K562 (cell line): ENCODE results near the gene SRL. TPM values are rescaled to one million over a fixed set of nuclear protein-coding genes. Genes with fewer than 3 reads are reported as not detected.

ENCODE experiments used
- ATAC-seq: fragments of 200-7000 bp; cut with Tn5 transposase; 3 replicates; pipeline ENCODE4 v1.9.1; 2020; ENCODE audit warnings: moderate library complexity
- BruUV-seq: library from RNA; stranded (reverse); fragments of 400-500 nt; replicated peaks from 2 replicates; lab custom pipeline; 2021; lab: Mats Ljungman, UMichigan
- CTCF ChIA-PET: fragments of 300-600 bp; formaldehyde crosslinking; extraction: SDS; loops from one replicate; lab custom pipeline; 2021; ENCODE audit warnings: low intra/inter-chr PET ratio; lab: Yijun Ruan, JAX
- POLR2A ChIA-PET: fragments of 300-600, 350-650 bp; sonication (Branson Sonifier 250); formaldehyde crosslinking; extraction: SDS; loops from one replicate; lab custom pipeline; 2021; ENCODE audit warnings: antibody characterized with exemption, inconsistent platforms; lab: Yijun Ruan, JAX
- DNase-seq, 4 experiments: peaks; one replicate each; pipeline versions ENCODE4 v3.0.0 to v3.0.0-alpha.2; 2011 to 2018; ENCODE audit warnings: low spot score in 3 of 4, mixed read lengths in 3 of 4; ENCODE audit errors: extremely low read depth in 1 of 4
- FAIRE-seq: peaks from 2 replicates; lab custom pipeline; 2011; peaks lifted over from hg19 to GRCh38; lab: Jason Lieb, UNC
- H2AFZ ChIP-seq: 2 replicates; pipeline ENCODE4 v1.6.0; 2011; ENCODE audit warnings: low read depth, low read length, control low read depth, inconsistent platforms
- H3K27ac ChIP-seq: fragments of 200-600 bp; 3 replicates; pipeline ENCODE4 v1.8.0; 2011; ENCODE audit warnings: low read depth, mild to moderate bottlenecking, control low read depth, inconsistent platforms, low read length, moderate library complexity, mixed read lengths; ENCODE audit errors: extremely low read depth
- H3K27me3 ChIP-seq, 2 experiments: fragments of 300-600 bp in 1 of 2; 2 replicates in 1 of 2; 3 replicates in 1 of 2; pipeline versions ENCODE4 v1.6.0 to v1.8.0; 2011; ENCODE audit warnings: inconsistent platforms in 2 of 2, low read length in 2 of 2, mild to moderate bottlenecking in 1 of 2, mixed read lengths in 1 of 2, moderate library complexity in 1 of 2; ENCODE audit not compliant: control insufficient read depth in 2 of 2, insufficient read depth in 2 of 2
- H3K36me3 ChIP-seq: fragments of 300-600 bp; 3 replicates; pipeline ENCODE4 v1.8.0; 2011; ENCODE audit warnings: mild to moderate bottlenecking, low read length, inconsistent platforms; ENCODE audit not compliant: control insufficient read depth, insufficient read depth
- H3K4me1 ChIP-seq, 2 experiments: fragments of 200-600 bp in 1 of 2; replicated peaks in 1 of 2; 2 replicates in 1 of 2; 3 replicates in 1 of 2; pipeline versions ENCODE4 v1.5.1 to v1.8.0; 2011; ENCODE audit warnings: inconsistent platforms in 2 of 2, low read length in 2 of 2, mild to moderate bottlenecking in 1 of 2, mixed read lengths in 1 of 2, moderate library complexity in 1 of 2; ENCODE audit not compliant: control insufficient read depth in 2 of 2, insufficient read depth in 2 of 2
- H3K4me2 ChIP-seq: 2 replicates; pipeline ENCODE4 v1.6.1; 2011; ENCODE audit warnings: low read length, control low read depth, inconsistent platforms, mixed read lengths; ENCODE audit not compliant: insufficient read depth
- H3K4me3 ChIP-seq: fragments of 200-600 bp; sonication (generic), shearing (Covaris generic); 2 replicates; pipeline ENCODE4 v1.5.1; 2016; ENCODE audit warnings: control low read depth, inconsistent platforms
- H3K79me2 ChIP-seq: fragments of 200-600 bp; 3 replicates; pipeline ENCODE4 v1.8.0; 2011; ENCODE audit warnings: low read length, inconsistent platforms; ENCODE audit not compliant: control insufficient read depth, insufficient read depth
- H3K9ac ChIP-seq, 2 experiments: 2 replicates each; pipeline versions ENCODE4 v1.6.0 to v1.6.1; 2011; ENCODE audit warnings: low read depth in 2 of 2, low read length in 2 of 2, control low read depth in 1 of 2, inconsistent platforms in 1 of 2, mild to moderate bottlenecking in 1 of 2, mixed read lengths in 1 of 2; ENCODE audit not compliant: insufficient read depth in 1 of 2
- H3K9me1 ChIP-seq: one replicate; pipeline ENCODE4 v1.6.0; 2011; ENCODE audit warnings: inconsistent platforms, mild to moderate bottlenecking, low read length, moderate library complexity; ENCODE audit not compliant: control insufficient read depth, insufficient read depth
- H3K9me3 ChIP-seq: replicated peaks from 2 replicates; pipeline ENCODE4 v1.5.1; 2011; ENCODE audit warnings: low read depth, low read length, inconsistent platforms; ENCODE audit not compliant: control insufficient read depth, insufficient read depth
- H4K20me1 ChIP-seq: replicated peaks from 2 replicates; pipeline ENCODE4 v1.6.1; 2011; ENCODE audit warnings: low read length, inconsistent platforms, mixed read lengths; ENCODE audit not compliant: control insufficient read depth, insufficient read depth
- CEBPB ChIP-seq: fragments of 450-650 bp; IDR thresholded peaks from 2 replicates; pipeline ENCODE4 v1.6.1; 2016; ENCODE audit warnings: missing genetic modification characterization, missing compliant biosample characterization
- DIDO1 ChIP-seq: fragments of 450-650 bp; IDR thresholded peaks from 2 replicates; pipeline ENCODE4 v1.6.1; 2016; ENCODE audit warnings: low read depth, missing biosample characterization, missing genetic modification characterization
- JUN ChIP-seq, 2 experiments: sonication (generic) in 1 of 2; formaldehyde crosslinking in 1 of 2; IDR thresholded peaks; 2 replicates each; pipeline versions ENCODE4 v1.6.1 to v1.8.0; 2012 to 2022; ENCODE audit warnings: borderline replicate concordance in 2 of 2, mild to moderate bottlenecking in 2 of 2, improper control_type of control experiment in 1 of 2, low read depth in 1 of 2, low read length in 1 of 2, missing genetic modification reagents in 1 of 2
- KDM1A ChIP-seq, 2 experiments: fragments of 450-650 bp; IDR thresholded peaks; 2 replicates each; pipeline ENCODE4 v1.6.1; 2016; ENCODE audit warnings: mild to moderate bottlenecking in 2 of 2
- MIER1 ChIP-seq: fragments of 450-650 bp; IDR thresholded peaks from 2 replicates; pipeline ENCODE4 v1.6.1; 2016; ENCODE audit warnings: antibody characterized with exemption, mild to moderate bottlenecking, low read depth
- PRMT5 ChIP-seq: sonication (generic); formaldehyde crosslinking; IDR thresholded peaks from 2 replicates; pipeline ENCODE4 v1.5.0; 2020; ENCODE audit warnings: missing genetic modification reagents
- RCOR1 ChIP-seq, 2 experiments: IDR thresholded peaks; 2 replicates each; pipeline ENCODE4 v1.6.1; 2012; ENCODE audit warnings: low read depth in 2 of 2, low read length in 2 of 2, borderline replicate concordance in 1 of 2, improper control_type of control experiment in 1 of 2
- SMARCA4 ChIP-seq: fragments of 450-650 bp; IDR thresholded peaks from 2 replicates; pipeline ENCODE4 v1.6.1; 2016
- SMARCE1 ChIP-seq: fragments of 450-650 bp; IDR thresholded peaks from 2 replicates; pipeline ENCODE4 v1.7.1; 2016; ENCODE audit warnings: mild to moderate bottlenecking
- SPI1 ChIP-seq: IDR thresholded peaks from 2 replicates; pipeline ENCODE4 v1.6.1; 2011; ENCODE audit warnings: low read depth, low read length, control low read depth, borderline replicate concordance
- WGBS: fragments of 100-300 bp; shearing (Covaris generic); methylation state at CpG from one replicate; pipeline ENCODE4 v1.1.6; 2016; ENCODE audit warnings: low coverage, mixed read lengths; ENCODE audit not compliant: insufficient coverage; ENCODE audit errors: missing lambda C conversion rate; 5-methylcytosine and 5-hydroxymethylcytosine counted together
- in situ Hi-C: fragments of 300-500 bp; cut with MboI; formaldehyde crosslinking; loops from 4 replicates; pipeline ENCODE4 v1.15.0; 2018; ENCODE audit warnings: inconsistent platforms, mixed read lengths
- intact Hi-C: fragments of 100-400 bp; cut with micrococcal nuclease; formaldehyde crosslinking; loops from 2 replicates; pipeline ENCODE4 v1.14.2; 2022
- polyA plus RNA-seq, 8 experiments: library from polyadenylated mRNA; depleted of rRNA in 4 of 8; stranded (reverse) in 5 of 8; unstranded in 3 of 8; fragments of >200 nt; fragmentation: Nextera tagmentation in 2 of 8; fragmentation: Illumina TruSeq in 1 of 8; extraction: Ambion mirVana in 2 of 8; extraction: Trizol in 1 of 8; gene quantifications; 2 replicates each; pipeline versions ENCODE4 v1.2.1 to v1.2.3, GENCODE V29; 2011 to 2014; ENCODE audit warnings: inconsistent platforms in 1 of 8, missing spikeins in 1 of 8
- total RNA-seq, 7 experiments: library from RNA; depleted of rRNA in 6 of 7; stranded (reverse); fragments of >200 nt in 6 of 7; fragmentation: Illumina TruSeq in 2 of 7; extraction: Trizol in 2 of 7; gene quantifications; 2 replicates each; pipeline versions ENCODE4 v1.2.1 to v1.2.3, GENCODE V29; 2011 to 2021; ENCODE audit warnings: low replicate concordance in 1 of 7
- TF ChIP-seq, protein P1 (sequence below): fragments of 450-650 bp; IDR thresholded peaks from 2 replicates; pipeline ENCODE4 v1.7.0; 2016; ENCODE audit warnings: borderline replicate concordance
- TF ChIP-seq, protein P2 (sequence below): fragments of 250-450 bp; sonication (Bioruptor Pico); IDR thresholded peaks from 2 replicates; pipeline ENCODE4 v1.8.0; 2022; ENCODE audit warnings: moderate library complexity, mild to moderate bottlenecking, inconsistent platforms
- TF ChIP-seq, protein P3 (sequence below), 2 experiments: fragments of 450-650 bp in 1 of 2; sonication (generic) in 1 of 2; formaldehyde crosslinking in 1 of 2; IDR thresholded peaks in 1 of 2; conservative IDR thresholded peaks in 1 of 2; 2 replicates each; pipeline versions ENCODE4 v1.6.1 to v1.8.1; 2016 to 2023; ENCODE audit warnings: mild to moderate bottlenecking in 2 of 2, moderate library complexity in 2 of 2, inconsistent platforms in 1 of 2, missing genetic modification reagents in 1 of 2
- TF ChIP-seq, protein P4 (sequence below), 2 experiments: fragments of 450-650 bp; IDR thresholded peaks; 2 replicates each; pipeline ENCODE4 v1.6.1; 2016

Gene SRL
- total and polyA plus RNA-seq, 9 of the 15 experiments (the other 6 are each of a cell fraction or from before 2014, with no cell fraction given) = 0.01 TPM; not detected in 8

DNA sequence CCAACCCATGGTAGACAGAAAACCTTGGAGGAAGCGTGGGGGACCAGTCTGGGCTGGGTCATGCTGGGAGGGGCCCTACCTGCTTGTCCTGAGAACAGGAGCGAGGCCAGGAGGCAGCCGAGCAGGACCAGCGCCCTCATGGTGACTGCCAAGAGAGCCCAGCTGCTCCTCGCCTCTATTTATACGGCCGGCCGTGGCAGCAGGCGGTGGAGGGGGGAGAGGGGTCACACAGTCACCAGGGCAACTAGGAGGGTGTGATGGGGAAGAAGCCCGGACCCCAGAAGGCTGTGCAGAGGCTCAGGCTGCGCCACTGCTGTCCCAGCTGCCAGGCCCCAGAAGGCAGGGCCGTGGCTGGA lies at the start of gene SRL (continued):
- TF ChIP-seq, protein P1, sequence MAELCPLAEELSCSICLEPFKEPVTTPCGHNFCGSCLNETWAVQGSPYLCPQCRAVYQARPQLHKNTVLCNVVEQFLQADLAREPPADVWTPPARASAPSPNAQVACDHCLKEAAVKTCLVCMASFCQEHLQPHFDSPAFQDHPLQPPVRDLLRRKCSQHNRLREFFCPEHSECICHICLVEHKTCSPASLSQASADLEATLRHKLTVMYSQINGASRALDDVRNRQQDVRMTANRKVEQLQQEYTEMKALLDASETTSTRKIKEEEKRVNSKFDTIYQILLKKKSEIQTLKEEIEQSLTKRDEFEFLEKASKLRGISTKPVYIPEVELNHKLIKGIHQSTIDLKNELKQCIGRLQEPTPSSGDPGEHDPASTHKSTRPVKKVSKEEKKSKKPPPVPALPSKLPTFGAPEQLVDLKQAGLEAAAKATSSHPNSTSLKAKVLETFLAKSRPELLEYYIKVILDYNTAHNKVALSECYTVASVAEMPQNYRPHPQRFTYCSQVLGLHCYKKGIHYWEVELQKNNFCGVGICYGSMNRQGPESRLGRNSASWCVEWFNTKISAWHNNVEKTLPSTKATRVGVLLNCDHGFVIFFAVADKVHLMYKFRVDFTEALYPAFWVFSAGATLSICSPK = no peak
- TF ChIP-seq PRMT5 (CRISPR knock-in tag) (no peak), SMARCE1 (no peak), MIER1 (no peak), RCOR1 (IDR thresholded peaks at IDR 0.05; ENCODE audit: borderline replicate concordance in 1 of 2, low read depth in 2 of 2, low read length in 2 of 2) (no peak)
- TF ChIP-seq, protein P2, sequence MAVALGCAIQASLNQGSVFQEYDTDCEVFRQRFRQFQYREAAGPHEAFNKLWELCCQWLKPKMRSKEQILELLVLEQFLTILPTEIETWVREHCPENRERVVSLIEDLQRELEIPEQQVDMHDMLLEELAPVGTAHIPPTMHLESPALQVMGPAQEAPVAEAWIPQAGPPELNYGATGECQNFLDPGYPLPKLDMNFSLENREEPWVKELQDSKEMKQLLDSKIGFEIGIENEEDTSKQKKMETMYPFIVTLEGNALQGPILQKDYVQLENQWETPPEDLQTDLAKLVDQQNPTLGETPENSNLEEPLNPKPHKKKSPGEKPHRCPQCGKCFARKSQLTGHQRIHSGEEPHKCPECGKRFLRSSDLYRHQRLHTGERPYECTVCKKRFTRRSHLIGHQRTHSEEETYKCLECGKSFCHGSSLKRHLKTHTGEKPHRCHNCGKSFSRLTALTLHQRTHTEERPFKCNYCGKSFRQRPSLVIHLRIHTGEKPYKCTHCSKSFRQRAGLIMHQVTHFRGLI = no peak

DNA sequence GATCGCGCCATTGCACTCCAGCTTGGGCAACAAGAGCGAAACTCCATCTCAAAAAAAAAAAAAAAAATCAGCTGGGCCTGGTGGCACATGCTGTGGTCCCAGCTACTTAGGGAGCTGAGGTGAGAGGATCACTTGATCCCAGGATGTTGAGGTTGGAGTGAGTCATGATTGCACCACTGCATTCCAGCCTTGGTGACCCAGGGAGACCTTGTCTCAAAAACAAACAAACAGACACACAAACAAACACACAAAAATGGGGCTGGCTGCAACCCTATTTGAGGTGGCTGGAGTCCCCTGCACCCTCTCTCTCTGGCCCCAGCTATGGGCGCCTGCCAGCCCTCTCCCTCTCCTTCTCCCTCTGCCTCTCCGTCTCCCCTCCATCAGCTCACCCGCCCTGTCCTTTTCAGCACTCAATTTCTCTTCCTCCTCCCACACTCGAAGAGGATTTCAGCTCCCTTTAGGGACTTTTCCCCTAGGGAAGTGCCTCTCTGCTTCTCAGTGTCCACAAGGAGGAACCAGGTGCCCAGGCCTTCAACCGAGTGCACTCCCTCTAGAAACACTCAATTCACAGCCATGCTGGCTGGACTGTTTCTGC lies 48.5 kb upstream of the SRL start:
- 41% methylated on average over 5 of the region's 8 CpGs for WGBS
- H3K4me1 ChIP-seq = peaks cover 3 to 27% of the 10 kb centered on the region in 2 experiments; a peak in 3 of 5 replicates
- FAIRE-seq = no peak
- peak; percentile 14 to 24; a peak in 1 of 4 replicates for TF ChIP-seq KDM1A (IDR thresholded peaks at IDR 0.05)
- no peak for TF ChIP-seq DIDO1
- TF ChIP-seq, protein P3, sequence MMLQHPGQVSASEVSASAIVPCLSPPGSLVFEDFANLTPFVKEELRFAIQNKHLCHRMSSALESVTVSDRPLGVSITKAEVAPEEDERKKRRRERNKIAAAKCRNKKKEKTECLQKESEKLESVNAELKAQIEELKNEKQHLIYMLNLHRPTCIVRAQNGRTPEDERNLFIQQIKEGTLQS (IDR thresholded peaks at IDR 0.05) = peak; percentile 88
- TF ChIP-seq, protein P3 (CRISPR knock-in tag; conservative IDR thresholded peaks at IDR 0.05) = no peak
- TF ChIP-seq CEBPB (tag) = peak; percentile 59; the same call in 1 of the 2 replicates
- TF ChIP-seq SMARCA4 = peak; percentile 37; the same call in 1 of the 2 replicates
- TF ChIP-seq SPI1 = no peak
- TF ChIP-seq JUN (IDR thresholded peaks at IDR 0.05; ENCODE audit: borderline replicate concordance, low read depth, low read length) = peak; percentile 82
- no peak for TF ChIP-seq JUN (CRISPR knock-in tag; IDR thresholded peaks at IDR 0.05; ENCODE audit: borderline replicate concordance)
- TF ChIP-seq, protein P4, sequence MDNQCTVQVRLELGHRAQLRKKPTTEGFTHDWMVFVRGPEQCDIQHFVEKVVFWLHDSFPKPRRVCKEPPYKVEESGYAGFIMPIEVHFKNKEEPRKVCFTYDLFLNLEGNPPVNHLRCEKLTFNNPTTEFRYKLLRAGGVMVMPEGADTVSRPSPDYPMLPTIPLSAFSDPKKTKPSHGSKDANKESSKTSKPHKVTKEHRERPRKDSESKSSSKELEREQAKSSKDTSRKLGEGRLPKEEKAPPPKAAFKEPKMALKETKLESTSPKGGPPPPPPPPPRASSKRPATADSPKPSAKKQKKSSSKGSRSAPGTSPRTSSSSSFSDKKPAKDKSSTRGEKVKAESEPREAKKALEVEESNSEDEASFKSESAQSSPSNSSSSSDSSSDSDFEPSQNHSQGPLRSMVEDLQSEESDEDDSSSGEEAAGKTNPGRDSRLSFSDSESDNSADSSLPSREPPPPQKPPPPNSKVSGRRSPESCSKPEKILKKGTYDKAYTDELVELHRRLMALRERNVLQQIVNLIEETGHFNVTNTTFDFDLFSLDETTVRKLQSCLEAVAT (IDR thresholded peaks at IDR 0.05) = 0 out of 4 replicates have a peak, but pooled peaks of 1 of the 2 experiments have one; percentile 20

More for the DNA sequence above, 48.5 kb upstream of the SRL start:
- Histone ChIP-seq H3K79me2 (no peaks in the 10 kb centered on the region), H3K27ac (no peak overlapping the region), H3K9ac (no peak overlapping the region), H3K27me3 (no peaks in the 10 kb centered on the region; a peak in 1 of 5 replicates), H3K36me3 (no peaks in the 10 kb centered on the region), H3K9me3 (no peaks in the 10 kb centered on the region), H3K4me2 (no peak overlapping the region), H2AFZ (no peak overlapping the region), H3K9me1 (no peaks in the 10 kb centered on the region), H3K4me3 (no peak overlapping the region), H4K20me1 (no peaks in the 10 kb centered on the region)
- DNase-seq (no peak), ATAC-seq (no peak)
- ChIA-PET CTCF (interaction anchor here (0.9 to 2.1 kb wide), 3 partner anchors 38 to 114 kb away, joined by 3 to 7 read pairs (median 3); no protein-coding TSS in a partner anchor), POLR2A (interaction anchor here (1.1 kb wide), 2 partner anchors 13 to 15 kb away, joined by 3 to 4 read pairs; no protein-coding TSS in a partner anchor)
- BruUV-seq = no TSS peak
- in situ Hi-C loops (no loop called here), intact Hi-C loops (no loop called here)
